Dermis microvascular lymphatic vessel endothelial cell (primary cell): ENCODE results near the gene SMARCA4. TPM values are rescaled to one million over a fixed set of nuclear protein-coding genes. Genes with fewer than 3 reads are reported as not detected.
A peak's percentile ranks its signal among the peaks of the same experiment; 100 is the strongest.
"Not testable (repeated sequence)": the region's sequence is repeated elsewhere in the genome, so short reads cannot be mapped to it uniquely, and the experiment has no call there.

Experiments used
- DNase-seq, 2 donors: peaks; one replicate each; pipeline versions ENCODE4 v3.0.0 to v3.0.0-alpha.2; 2010; ENCODE audit warnings: low read depth in 2 of 2
- total RNA-seq: library from RNA; depleted of rRNA; stranded (reverse); fragments of >200 nt; gene quantifications from 2 replicates; pipeline ENCODE4 v1.2.1, GENCODE V29; 2014

SMARCA4 gene
- total RNA-seq, 1 donor from 2014 or later, result 50.1 TPM

DNA sequence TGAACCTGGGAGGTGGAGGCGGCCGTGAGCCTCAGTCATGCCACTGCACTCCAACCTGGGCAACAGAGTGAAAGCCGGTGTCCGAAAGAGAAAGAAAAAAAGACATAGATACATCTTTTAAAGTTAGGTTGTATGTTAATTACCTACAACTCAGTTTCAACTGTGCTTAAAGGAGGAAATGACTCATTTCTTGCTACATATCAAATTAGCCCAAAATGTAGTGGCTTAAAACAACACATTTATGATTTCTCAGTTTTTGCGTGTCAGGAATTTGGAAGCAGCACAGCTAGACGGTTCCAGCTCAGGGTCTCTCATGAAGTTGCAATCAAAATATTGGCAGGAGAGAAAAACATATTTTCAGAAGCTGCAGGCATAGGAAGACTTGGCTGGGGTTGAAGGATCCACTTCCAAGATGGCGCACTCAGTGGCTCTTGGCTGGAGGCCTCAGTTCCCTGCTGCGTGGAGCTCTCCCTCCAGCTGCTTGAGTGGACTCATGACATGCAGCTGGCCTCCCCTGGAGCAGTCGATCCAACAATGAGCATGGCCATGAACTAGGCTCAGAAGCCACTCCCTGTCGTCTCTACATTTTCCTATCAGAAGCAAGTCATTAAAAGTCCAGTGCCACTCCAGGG, 135.5 kb downstream of the SMARCA4 start:
- peak; percentile 53 to 85 for DNase-seq

DNA sequence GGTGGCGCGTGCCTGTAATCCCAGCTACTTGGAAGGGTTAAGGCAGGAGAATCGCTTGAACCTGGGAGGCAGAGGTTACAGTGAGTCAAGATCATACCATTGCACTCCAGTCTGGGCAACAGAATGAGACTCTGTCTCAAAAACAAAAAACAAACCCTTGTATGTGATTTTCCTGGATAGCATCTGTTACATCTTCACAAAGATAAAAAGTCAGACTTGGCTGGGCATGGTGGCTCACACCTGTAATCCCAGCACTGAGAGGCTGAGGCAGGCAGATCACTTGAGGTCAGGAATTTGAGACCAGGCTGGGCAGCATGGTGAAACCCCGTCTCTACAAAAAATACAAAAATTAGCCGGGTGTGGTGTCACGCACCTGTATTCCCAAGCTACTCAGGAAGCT, 136.5 kb downstream of the SMARCA4 start:
- DNase-seq, result not testable (repeated sequence)

DNA sequence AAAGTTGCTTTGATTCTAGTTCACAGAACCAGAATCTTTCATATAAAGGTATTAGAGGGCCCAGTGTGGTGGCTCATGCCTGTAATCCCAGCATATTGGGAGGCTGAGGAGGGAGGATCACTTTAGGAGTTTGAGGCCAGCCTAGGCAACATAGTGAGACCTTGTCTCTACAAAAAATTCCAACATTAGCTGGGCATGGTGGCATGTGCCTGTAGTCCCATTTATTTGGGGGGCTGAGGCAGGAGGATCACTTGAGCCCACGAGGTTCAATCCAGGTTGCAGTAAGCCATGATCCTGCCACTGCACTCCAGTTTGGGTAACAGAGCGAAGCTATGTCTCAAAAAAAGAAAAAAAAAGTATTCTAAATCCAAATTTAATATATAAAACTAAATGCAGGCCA, 137.5 kb downstream of the SMARCA4 start:
- DNase-seq, result no peak

DNA sequence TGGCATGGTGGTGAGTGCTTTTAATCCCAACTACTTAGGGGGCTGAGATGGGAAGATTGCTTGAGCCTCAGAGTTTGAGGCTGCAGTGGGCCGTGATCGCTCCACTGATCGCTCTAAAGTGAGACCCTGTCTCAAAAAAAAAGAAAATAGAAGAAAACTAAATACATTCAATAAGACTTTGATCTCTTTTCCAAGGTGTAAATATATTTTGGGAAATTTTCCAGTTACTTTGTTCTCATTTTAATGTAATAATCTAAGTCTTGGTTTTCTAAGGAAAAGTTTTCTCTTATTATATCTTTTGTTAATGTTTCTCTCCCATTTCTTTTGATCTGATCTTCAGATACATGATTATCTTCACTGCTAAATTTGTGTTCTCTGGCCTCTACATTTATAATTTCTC, 138.0 kb downstream of the SMARCA4 start:
- no peak for DNase-seq

DNA sequence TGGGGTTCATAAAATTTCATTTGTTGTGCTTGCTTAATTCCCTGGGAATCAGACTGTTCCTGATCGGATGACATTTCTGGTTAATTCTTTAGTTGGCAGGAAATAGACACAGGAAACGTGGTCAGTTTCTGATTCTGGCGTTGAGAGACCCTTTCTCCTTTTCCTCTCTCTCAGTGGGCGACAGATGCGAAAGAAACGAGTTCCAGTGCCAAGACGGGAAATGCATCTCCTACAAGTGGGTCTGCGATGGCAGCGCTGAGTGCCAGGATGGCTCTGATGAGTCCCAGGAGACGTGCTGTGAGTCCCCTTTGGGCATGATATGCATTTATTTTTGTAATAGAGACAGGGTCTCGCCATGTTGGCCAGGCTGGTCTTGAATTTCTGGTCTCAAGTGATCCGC, 139.2 kb downstream of the SMARCA4 start:
- peak in 1 of 2 donors; percentile 41 for DNase-seq

DNA sequence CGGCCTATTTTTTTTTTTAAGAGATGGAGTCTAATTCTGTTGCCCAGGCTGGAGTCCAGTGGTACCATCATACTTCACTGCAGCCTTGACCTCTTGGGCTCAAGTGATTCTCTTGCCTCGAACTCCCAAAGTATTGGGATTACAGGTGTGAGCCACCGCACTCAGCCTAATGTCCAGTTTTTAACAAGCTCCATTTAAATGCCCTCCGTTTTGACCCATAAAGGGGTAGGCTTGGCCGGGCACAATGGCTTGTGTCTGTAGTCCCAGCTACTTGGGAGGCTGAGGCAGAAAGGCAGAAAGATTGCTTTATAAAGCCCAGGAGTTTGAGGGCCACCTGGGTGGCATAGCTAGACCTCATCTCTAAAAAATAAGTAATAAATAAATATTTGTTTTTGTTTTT, 140.2 kb downstream of the SMARCA4 start:
- no peak for DNase-seq

DNA sequence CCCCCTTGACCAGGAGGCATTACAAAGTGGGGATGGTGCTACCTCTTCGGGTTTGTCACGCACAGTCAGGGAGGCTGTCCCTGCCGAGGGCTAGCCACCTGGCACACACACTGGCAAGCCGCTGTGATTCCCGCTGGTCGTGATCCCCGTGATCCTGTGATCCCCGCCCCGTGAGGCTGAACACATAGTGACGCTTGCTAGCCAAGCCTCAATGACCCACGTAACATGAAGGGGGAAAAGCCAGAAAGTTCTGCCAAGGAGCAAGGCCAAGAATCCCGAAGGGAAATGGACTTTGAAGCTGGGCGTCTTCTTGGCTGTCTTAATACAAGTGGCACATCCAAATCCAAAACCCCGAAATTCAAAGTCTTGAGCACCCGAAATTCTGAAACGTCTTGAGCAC, 142.1 kb downstream of the SMARCA4 start:
- DNase-seq, result no peak

DNA sequence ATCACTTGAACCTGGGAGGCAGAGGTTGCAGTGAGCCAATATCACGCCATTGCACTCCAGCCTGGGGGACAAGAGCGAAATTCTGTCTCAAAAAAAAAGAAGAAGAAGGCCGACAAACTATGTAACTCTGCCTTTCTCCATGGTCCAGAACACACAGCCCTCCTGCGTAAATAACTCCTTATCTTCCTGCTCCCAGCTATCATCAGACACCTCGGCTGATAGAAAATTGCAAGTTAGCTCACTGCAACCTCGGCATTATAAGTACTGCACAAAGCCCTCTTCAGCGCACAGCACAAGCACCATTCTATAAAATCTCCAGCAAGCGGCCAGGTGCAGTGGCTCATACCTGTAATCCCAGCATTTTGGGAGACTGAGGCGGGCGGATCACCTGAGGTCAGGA, 142.8 kb downstream of the SMARCA4 start:
- DNase-seq, result not testable (repeated sequence)

DNA sequence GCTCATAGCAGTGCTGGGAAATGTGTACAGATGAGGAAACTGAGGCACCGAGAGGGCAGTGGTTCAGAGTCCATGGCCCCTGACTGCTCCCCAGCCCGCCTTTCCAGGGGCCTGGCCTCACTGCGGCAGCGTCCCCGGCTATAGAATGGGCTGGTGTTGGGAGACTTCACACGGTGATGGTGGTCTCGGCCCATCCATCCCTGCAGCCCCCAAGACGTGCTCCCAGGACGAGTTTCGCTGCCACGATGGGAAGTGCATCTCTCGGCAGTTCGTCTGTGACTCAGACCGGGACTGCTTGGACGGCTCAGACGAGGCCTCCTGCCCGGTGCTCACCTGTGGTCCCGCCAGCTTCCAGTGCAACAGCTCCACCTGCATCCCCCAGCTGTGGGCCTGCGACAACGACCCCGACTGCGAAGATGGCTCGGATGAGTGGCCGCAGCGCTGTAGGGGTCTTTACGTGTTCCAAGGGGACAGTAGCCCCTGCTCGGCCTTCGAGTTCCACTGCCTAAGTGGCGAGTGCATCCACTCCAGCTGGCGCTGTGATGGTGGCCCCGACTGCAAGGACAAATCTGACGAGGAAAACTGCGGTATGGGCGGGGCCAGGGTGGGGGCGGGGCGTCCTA, 144.3 kb downstream of the SMARCA4 start:
- no peak for DNase-seq

DNA sequence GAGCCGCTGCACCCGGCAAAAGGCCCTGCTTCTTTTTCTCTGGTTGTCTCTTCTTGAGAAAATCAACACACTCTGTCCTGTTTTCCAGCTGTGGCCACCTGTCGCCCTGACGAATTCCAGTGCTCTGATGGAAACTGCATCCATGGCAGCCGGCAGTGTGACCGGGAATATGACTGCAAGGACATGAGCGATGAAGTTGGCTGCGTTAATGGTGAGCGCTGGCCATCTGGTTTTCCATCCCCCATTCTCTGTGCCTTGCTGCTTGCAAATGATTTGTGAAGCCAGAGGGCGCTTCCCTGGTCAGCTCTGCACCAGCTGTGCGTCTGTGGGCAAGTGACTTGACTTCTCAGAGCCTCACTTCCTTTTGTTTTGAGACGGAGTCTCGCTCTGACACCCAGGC, 145.6 kb downstream of the SMARCA4 start:
- DNase-seq, result no peak

DNA sequence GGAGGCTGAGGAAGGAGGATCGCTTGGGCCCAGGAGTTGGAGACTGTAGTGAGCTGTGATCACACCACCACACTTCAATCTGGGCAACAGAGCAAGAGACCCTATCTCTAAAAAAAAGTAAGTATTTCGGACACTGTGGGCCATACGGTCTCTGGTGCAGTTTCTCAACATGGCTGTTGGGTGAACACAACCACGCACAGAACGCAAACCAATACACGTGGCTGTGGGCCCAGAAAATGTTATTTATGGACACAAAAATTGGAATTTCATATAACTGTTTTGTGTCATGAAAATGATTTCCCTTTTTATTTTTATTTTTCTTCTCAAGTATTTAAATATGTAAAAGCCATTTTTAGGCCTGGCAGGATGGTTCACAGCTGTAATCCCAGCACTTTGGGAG, 147.9 kb downstream of the SMARCA4 start:
- DNase-seq, result no peak

DNA sequence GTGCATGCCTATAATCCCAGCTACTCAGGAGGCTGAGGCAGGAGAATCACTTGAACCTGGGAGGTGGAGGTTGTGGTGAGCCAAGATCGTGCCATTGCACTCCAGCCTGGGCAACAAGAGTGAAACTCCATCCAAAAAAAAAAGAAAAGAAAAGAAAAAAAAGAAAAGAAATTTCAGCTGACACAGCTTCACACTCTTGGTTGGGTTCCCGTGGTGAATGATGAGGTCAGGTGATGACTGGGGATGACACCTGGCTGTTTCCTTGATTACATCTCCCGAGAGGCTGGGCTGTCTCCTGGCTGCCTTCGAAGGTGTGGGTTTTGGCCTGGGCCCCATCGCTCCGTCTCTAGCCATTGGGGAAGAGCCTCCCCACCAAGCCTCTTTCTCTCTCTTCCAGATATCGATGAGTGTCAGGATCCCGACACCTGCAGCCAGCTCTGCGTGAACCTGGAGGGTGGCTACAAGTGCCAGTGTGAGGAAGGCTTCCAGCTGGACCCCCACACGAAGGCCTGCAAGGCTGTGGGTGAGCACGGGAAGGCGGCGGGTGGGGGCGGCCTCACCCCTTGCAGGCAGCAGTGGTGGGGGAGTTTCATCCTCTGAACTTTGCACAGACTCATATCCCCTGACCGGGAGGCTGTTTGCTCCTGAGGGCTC, 150.4 kb downstream of the SMARCA4 start:
- no peak for DNase-seq

DNA sequence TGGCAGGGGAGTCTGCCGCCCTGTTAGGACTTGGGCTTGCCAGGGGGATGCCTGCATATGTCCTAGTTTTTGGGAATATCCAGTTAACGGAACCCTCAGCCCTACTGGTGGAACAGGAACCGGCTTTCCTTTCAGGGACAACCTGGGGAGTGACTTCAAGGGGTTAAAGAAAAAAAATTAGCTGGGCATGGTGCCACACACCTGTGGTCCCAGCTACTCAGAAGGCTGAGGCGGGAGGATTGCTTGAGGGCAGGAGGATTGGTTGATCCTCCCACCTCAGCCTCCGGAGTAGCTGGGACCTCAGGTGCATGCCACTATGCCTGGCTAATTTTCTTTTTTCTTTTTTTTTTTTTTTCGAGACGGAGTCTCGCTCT, 150.9 kb downstream of the SMARCA4 start:
- DNase-seq, result no peak

Other genes with a start within 250 kb of the SMARCA4 start
- gene DNM2, start 243.0 kb upstream of the SMARCA4 start, total RNA-seq, result 77.4 and 107 TPM in 2 replicates
- gene TMED1, start 124.8 kb upstream of the SMARCA4 start, total RNA-seq, result 34.1 and 54.0 TPM in 2 replicates
- 0.13 TPM in 1 of 2 replicates, not detected in the other for gene C19orf38, start 112.6 kb upstream of the SMARCA4 start, total RNA-seq
- gene CARM1, start 89.5 kb upstream of the SMARCA4 start, total RNA-seq, result 19.0 and 26.4 TPM in 2 replicates
- 71.2 and 86.7 TPM in 2 replicates for gene YIPF2, start 32.4 kb upstream of the SMARCA4 start, total RNA-seq
- 29.5 and 35.5 TPM in 2 replicates for gene TIMM29, start 32.2 kb upstream of the SMARCA4 start, total RNA-seq
- gene LDLR, start 128.4 kb downstream of the SMARCA4 start, total RNA-seq, result 62.2 and 86.4 TPM in 2 replicates
- 31.1 and 80.0 TPM in 2 replicates for gene SPC24, start 194.8 kb downstream of the SMARCA4 start, total RNA-seq
- 45.6 and 127 TPM in 2 replicates for gene KANK2, start 236.5 kb downstream of the SMARCA4 start, total RNA-seq